GM19324 (cell line): ENCODE measurements around the gene PRG2.
"Not testable (repeated sequence)": the region's sequence is repeated elsewhere in the genome, so short reads cannot be mapped to it uniquely, and the experiment has no call there.

Source experiments
- ATAC-seq: cut with Tn5 transposase; IDR thresholded peaks from one replicate; pipeline ENCODE4 v1.9.1; 2021; ENCODE audit warnings: mild to moderate bottlenecking, moderate library complexity; ENCODE audit not compliant: unreplicated experiment, low FRiP score

PRG2 gene

GRCh38 chr11:57353446-57353845 is 37.0 kb downstream of the PRG2 start:
- ATAC-seq = no peak

GRCh38 chr11:57353036-57353435 is 37.4 kb downstream of the PRG2 start:
- ATAC-seq = no peak

- ATAC-seq = no peak
Observed at GRCh38 chr11:57349491-57350274, 40.8 kb downstream of the PRG2 start.

GRCh38 chr11:57348636-57349313 is 41.7 kb downstream of the PRG2 start:
- no peak for ATAC-seq

- ATAC-seq = no peak
Observed at GRCh38 chr11:57348052-57348451, 42.4 kb downstream of the PRG2 start.

- ATAC-seq = no peak
Observed at GRCh38 chr11:57347336-57347735, 43.1 kb downstream of the PRG2 start.

GRCh38 chr11:57345555-57346211 is 44.8 kb downstream of the PRG2 start:
- ATAC-seq = no peak

- ATAC-seq = no peak
Observed at GRCh38 chr11:57344826-57345225, 45.6 kb downstream of the PRG2 start.

- ATAC-seq = no peak
Observed at GRCh38 chr11:57343825-57344224, 46.6 kb downstream of the PRG2 start.

- ATAC-seq = no peak
Observed at GRCh38 chr11:57342702-57343101, 47.7 kb downstream of the PRG2 start.

- ATAC-seq = no peak
Observed at GRCh38 chr11:57341250-57341808, 49.1 kb downstream of the PRG2 start.

GRCh38 chr11:57340039-57340615 is 50.3 kb downstream of the PRG2 start:
- ATAC-seq = no peak

GRCh38 chr11:57339328-57339727 is 51.1 kb downstream of the PRG2 start:
- ATAC-seq = no peak

- ATAC-seq = no peak
Observed at GRCh38 chr11:57338142-57338541, 52.3 kb downstream of the PRG2 start, which contains the start of gene P2RX3. TSS of gene P2RX3 (plus strand) at chr11:57338352. CDS start at chr11:57338551, 199 bp downstream.

GRCh38 chr11:57336856-57337255 is 53.6 kb downstream of the PRG2 start:
- not testable (repeated sequence) for ATAC-seq
